Left colon (tissue), 2 donors: ENCODE results near the gene LRIT2. TPM values are rescaled to one million over a fixed set of nuclear protein-coding genes. Genes with fewer than 3 reads are reported as not detected.

Source experiments
- ATAC-seq: fragments of 200-7000 bp; cut with Tn5 transposase; one replicate; pipeline ENCODE4 v1.9.1; 2020; ENCODE audit warnings: mild to moderate bottlenecking, moderate library complexity
- DNase-seq, 2 donors: peaks; one replicate each; pipeline ENCODE4 v3.0.0-alpha.2; 2020
- intact Hi-C, 2 donors: fragments of 100-400 bp; cut with DNase I in 1 of 2; cut with micrococcal nuclease in 1 of 2; formaldehyde crosslinking; loops; one replicate each; pipeline versions ENCODE4 v1.11.2 to v1.14.0; 2022; cut with DNase I, micrococcal nuclease
- long read RNA-seq: library from polyadenylated mRNA; unstranded; transcript quantifications from one replicate; pipeline ENCODE4 v2.0.0, GENCODE V29; 2021
- total RNA-seq, 2 donors: library from RNA; stranded (reverse); fragmentation: NEBNext Ultra II Directional; extraction: Animal tissue kit (Norgen Biotek cat#: 25700); gene quantifications; one replicate each; pipeline ENCODE4 v1.2.1, GENCODE V29; 2021
- donor health status: DM: no; HTN: no; CAD: no.
- donor health status: DM: yes; HTN: yes; CAD: no.

Gene LRIT2, protein sequence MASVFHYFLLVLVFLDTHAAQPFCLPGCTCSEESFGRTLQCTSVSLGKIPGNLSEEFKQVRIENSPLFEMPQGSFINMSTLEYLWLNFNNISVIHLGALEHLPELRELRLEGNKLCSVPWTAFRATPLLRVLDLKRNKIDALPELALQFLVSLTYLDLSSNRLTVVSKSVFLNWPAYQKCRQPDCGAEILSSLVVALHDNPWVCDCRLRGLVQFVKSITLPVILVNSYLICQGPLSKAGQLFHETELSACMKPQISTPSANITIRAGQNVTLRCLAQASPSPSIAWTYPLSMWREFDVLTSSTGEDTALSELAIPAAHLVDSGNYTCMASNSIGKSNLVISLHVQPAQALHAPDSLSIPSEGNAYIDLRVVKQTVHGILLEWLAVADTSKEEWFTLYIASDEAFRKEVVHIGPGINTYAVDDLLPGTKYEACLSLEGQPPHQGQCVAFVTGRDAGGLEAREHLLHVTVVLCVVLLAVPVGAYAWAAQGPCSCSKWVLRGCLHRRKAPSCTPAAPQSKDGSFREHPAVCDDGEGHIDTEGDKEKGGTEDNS
- not detected for total RNA-seq
- long read RNA-seq: 0 reads

DNA sequence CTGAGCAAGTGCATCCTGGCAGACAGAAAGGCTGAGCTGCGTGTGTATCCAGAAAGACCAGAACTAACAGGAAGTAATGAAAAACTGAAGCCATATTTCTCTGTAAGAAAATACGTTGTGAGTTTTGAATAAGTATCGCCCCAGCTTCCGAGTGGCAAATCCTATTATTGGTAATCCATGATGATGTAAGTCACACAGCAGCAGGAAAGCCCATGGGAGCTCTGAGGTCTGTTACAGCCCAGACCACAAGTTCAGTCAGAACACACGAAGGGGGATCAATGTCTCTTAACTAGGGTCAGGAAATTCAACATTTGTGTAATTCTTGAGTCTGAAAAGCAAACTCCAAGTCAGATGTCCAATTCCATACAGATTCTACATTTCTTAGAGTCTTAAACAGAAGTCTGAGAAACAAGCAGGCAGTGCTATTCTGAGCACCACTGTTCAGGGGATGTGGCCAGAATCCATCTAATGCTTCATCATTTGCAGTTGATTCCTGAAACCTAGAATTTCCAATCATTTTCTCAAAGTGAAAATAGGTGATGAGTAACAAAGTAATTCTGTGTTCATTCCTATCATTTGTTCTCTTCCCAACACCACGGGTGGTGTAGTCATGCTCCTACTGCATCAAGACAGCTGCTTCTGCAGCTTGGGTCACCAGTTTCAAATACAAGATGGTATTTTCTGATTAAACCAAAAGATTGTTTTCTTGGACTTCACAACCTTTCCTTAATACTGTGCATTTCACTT, at the start of gene LRIT2:
LRIT2 (minus strand) TSS at position 118 of the 747 bp plus-strand sequence; CDS start at position 94, 24 bp downstream.
- DNase-seq: no peak
- intact Hi-C loops: no loop called here
- ATAC-seq: no peak

DNA sequence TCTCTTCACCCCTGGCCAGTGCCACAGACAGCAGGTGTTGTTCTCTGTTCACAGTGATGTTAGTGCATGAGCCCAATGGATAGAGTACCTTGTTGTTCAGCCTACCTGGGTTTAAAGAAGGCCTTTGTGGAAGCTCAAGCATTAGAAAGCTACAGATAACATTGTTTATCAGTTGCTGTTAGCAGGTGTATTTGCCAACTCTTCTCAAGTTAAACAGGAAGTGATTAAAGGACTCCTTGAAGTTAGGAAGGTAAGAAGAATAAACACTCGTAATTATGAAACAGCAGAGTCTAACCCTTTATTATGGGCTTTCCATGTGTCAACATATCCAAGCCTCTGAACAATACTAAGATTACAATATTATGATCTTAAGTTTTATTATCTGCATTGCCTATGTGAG, 45.4 kb upstream of the LRIT2 start:
- DNase-seq: no peak
- ATAC-seq: peak; percentile 89
- intact Hi-C loops: no loop called here

DNA sequence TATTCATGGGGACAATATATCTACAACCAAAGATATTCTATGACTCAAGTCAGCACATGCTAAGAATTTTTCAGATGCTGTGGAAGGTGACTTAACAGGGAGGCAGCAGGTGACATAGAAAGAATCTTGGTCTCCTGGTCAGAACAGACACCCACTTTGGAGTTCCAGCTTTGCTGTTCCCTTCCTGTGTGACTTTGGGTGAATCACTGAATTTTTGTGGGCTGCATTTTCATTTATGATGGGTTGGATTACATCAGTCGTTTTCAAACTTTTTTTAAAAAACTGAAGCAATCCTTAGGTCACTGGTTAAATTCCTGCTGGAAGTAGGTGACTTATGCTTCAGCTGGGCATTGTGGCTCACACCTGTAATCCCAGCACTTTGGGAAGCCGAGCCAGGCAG, 44.4 kb upstream of the LRIT2 start:
- ATAC-seq (no peak), DNase-seq (no peak)
- intact Hi-C loops: loop anchor here in 1 of 2 donors (10.0 kb wide), 1 partner anchor 105 kb away; no protein-coding TSS in a partner anchor

DNA sequence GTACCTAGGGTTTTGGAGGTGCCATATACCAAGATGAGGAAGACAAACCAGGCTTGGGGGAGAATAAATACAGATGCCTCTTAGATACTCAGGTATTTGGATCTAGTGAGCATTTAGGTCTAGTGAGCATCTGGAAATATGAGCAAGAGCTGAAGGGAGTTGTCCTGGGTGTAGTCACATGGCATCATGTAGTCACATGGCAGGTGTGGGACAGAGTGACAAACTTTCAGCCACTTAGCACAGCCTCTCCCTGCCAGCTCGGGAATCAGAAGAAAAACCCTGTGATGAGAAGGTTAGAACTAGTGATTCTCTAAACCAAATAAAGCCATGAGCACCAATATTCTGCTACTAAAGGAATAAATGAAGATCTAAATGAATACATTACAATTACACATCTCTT, 43.8 kb upstream of the LRIT2 start:
- DNase-seq (no peak), ATAC-seq (no peak)
- intact Hi-C loops: loop anchor here in 1 of 2 donors (10.0 kb wide), 1 partner anchor 106 kb away; no protein-coding TSS in a partner anchor

DNA sequence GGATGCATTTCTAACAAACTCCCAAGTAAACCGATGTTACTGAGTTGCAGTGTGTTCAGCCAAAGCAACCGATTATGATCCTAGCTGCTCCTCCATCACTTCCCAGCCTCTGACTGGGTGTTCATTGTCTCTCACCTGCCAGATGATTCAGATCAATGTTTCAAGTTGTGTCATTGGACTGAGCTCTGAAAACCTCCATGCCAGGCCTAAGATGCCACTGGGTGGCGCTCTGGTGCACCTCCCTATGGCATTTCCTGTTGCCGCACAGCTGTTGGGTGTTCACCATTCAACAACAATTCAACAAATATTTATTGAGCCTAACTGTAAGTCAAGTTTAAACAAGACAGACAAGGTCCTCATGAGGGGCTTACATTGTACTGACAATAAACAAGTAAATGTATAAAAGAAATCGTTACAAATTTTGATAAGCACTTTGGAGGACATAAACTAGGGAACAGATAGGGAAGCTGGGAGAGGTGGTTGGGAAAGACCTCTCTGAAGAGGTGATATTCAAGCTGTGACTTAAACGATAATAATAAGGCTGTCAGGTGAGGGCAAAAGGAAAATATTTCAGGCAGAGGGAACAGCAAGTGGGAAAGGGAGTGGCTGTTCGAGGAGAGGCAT, 42.3 kb upstream of the LRIT2 start:
- intact Hi-C loops: loop anchor here in 1 of 2 donors (10.0 kb wide), 1 partner anchor 107 kb away; no protein-coding TSS in a partner anchor
- peak; percentile 61 to 86 for DNase-seq
- peak; percentile 59 for ATAC-seq

DNA sequence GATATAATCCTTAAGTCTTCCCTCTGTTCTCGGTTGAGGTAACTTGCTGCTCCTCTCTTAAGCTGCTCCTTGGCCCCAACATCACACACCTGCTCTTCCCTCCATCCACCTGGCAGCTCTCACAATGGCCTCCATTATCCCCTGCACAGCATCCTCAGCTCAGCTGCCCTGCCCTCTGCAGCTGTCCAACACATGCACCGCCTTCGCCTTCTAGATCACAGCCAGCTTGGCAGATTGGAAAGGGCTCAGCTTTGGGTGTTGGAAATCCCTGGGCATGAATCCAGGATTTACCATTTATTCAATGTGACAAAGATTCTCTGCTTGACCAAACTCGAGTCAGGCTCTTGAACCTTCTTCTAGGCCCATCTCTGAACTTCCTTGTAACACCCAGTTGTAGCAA, 40.1 kb upstream of the LRIT2 start:
- intact Hi-C loops: loop anchor here in 1 of 2 donors (2.0 to 10.0 kb wide), 2 partner anchors 109 to 271 kb away; no protein-coding TSS in a partner anchor
- peak; percentile 69 for ATAC-seq

DNA sequence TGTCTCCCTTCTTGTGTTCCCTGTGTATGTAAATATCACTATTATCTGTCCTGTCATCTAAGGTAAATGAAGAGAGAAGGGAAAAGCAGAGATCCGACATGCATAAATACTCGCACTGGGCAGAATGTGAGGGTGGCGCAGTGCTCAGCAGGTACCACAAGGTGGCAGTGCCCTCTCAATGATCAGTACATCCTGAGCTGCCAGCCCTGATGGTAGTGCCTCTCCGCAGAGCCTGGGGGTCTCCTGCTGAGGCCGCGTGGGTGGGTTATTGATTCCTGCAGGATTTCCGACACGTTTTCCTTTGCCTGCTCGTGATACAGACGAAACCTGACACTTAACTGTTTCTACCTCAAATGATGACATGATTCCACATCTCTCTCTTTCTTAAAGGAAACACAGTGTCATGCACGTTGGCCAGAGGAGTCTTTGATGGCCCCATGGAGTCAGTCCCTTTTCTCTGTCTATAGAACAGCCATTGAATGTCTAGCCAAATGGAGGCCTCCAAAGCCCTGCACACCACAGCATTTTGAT, 39.3 kb upstream of the LRIT2 start:
- DNase-seq (peak; percentile 39 to 76), ATAC-seq (peak; percentile 86)
- intact Hi-C loops: loop anchor here in 1 of 2 donors (2.0 to 10.0 kb wide), 2 partner anchors 110 to 272 kb away; no protein-coding TSS in a partner anchor

More for the DNA sequence above, 40.1 kb upstream of the LRIT2 start:
- DNase-seq: peak in 1 of 2 donors; percentile 23

DNA sequence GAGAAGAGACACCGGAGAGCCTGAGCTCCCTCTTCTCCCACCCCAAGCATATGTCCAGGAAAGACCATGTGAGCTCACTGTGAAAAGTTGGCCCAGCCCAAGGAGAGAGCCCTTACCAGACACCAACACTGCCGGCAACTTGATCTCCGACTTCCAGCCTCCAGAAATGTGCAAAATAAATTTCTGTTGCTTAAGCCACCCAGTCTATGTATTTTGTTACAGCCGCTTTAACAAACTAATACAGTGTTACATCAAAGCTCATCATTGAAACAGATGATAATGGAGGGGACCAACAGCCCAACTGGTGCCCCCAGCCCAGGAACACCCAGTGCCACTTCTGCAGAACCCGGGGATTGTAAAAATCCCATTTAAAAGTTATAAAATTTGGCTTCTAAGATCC, 38.4 kb upstream of the LRIT2 start:
- intact Hi-C loops: loop anchor here in 1 of 2 donors (2.0 to 10.0 kb wide), 2 partner anchors 111 to 273 kb away; no protein-coding TSS in a partner anchor
- ATAC-seq (no peak), DNase-seq (no peak)

DNA sequence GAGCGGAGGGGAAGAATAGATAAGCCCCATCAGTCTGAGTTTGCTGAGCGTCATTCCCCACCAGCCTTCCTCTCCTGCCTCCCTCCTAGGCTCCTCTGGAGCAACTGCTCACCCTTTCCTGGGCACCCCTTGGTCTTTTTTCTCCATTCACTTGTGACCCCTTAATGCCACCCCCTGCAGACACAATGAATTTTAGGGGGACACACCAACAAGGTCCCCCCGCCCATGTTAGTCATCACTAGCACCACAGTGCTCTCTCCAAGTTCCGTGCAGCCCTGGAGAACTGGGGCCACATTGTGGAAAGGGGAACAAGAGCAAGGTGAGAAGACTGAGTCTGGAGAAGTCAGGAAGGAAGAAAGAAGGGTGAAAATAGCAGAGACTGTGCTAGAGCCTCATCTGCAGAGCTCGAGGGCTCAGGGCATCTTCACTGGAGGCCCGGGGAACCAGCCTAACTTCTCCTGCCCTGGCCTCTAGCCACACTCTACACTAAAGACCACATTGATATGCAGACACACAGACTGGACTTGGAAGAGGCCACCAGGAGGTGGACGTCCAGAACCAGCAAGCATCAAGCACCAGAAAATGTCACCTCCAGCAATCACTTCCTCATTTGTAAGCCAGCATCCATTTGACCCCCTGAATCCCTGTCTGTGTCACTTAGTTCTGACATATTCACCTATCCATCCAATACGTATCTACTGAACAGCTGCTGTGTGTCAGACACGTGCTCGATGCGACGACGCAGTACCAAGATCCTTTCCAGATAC, 37.0 kb upstream of the LRIT2 start:
- ATAC-seq (no peak), DNase-seq (no peak)
- intact Hi-C loops: loop anchor here in 1 of 2 donors (10.0 kb wide), 1 partner anchor 112 kb away; no protein-coding TSS in a partner anchor

DNA sequence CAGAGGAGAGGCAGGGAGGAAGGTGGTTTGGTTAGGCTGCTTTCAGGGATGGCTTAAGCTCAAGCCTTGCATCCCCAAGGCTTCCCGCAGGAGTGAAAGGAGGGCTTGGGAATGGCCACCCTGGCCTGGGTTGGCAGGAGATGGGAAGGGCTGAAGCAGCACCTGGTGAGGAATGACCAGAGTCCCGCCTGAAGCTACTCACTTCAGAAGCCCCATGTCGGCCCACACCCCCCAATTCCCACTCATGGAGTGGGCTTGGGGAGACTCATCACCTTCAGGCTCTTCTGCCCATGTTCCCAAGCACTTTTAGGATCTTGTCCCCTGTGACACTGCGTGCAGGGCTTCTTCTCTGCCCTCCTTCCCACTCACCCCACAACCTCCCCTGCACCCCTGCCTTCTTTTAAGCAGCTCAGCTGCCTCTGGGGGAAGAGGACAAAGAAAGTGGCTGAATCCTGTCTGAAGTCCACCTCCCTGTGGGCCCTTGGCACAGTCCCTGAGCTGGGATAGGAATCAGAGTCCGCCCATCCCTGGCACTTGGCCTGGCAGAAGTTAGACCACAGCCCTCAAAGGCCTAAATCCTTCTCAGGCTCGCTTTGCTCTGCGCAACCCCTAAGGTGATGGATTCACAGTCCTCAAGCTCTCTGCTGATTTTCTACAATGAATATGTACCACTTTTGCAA, 36.0 kb upstream of the LRIT2 start:
- ATAC-seq (no peak), DNase-seq (no peak)
- intact Hi-C loops: loop anchor here in 1 of 2 donors (10.0 kb wide), 1 partner anchor 113 kb away; no protein-coding TSS in a partner anchor

DNA sequence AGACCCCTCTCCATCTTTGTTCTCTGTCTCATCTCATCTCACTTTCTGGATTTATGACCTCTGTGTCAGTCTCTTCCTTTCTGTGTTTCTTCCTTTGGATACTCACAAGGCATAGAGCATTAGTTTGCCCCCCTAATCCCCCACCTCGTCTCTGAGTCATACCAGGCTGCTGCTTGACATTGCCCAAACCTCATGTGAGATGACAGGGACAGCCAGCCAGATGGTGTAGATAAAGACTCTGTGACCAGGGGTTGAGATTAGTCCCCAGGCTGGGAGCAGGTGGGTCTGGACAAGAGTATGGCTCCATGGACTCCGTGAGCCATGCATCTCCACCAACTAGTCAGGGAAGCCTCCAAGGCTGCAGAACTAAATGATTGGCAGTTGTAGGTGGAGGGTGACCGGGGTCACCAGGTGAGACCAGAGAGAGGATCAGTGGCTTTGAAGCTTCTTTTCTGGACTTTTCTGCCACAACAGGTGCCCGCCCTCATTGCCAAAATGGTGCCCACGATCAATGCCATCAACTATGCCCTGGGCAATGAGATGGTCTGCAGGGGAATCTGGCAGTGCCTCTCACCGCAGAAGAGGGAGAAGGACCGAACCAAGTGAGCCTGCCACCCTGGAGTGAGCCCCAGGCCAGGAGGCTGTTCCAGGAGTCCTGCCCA, 32.8 kb upstream of the LRIT2 start:
- intact Hi-C loops: no loop called here
- DNase-seq: no peak
- no peak for ATAC-seq

DNA sequence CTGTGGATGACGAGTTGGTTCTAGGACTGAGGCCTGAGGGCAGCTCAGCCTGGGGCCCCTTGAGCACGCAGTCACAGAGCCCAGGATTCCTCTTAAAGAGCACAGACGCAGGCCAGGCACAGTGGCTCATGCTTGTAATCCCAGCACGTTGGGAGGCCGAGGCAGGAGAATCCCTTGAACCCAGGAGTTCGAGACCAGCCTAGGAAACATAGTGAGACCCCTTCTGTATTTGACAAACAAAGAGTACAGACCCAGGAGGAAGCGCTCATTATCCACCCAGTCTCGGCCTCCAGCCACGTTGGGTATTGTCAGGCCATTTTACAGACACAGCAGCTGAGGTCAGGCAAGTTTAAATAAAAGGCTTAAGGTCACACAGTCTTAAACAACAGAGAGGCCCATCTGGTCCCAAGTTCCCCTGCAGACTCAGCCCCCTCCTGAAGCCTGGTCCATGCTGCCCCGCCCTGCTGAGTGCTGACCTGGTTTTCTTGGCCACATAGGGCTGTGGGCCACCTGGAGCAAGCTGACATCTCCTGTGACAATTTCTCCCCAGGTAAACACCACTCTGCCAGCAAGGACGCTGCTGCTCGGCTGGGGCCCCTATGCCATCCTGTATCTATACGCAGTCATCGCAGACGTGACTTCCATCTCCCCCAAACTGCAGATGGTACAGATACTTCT, 32.1 kb upstream of the LRIT2 start:
- no peak for DNase-seq
- ATAC-seq: no peak
- intact Hi-C loops: no loop called here

DNA sequence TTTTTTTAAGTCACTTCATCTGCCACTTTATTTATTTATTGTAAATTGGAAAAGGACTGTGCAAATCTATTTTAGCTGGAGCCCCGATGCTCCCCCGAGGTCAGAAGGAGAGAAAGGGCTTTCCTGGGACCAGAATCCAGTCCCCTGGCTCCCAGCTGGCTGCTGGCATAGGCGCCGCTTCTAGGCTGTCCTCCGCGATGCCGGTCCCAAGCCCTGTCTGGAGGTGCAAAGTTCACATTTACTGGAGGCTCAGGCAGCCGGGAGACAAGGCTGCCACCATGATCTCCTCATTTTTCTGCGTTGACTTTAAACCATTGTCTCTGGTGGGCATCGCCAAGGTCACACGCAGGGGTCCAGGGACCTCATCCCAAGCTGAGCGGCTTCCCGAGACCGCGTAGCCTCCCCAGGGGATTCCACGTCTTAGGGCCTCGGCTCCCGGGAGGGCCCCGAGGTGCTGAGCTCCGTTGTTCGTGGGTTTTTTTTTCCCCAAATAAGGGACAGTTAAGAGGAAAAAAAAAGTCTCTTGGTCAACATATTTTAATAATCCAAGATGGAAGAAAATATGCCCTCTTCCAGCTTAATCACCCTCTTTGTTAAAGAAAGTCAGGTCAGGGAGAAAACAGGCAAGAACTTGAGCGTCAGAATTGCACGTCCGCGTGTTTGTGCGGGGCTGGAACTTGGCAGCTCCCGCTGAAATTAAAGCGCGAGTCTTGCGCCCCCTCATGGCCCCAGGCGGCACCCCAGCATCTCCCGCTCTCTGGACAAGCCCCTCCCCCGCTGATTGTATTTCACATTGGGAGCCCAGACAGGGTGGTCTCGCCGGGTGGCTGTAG, 31.4 kb upstream of the LRIT2 start:
- ATAC-seq: peak; percentile 75
- intact Hi-C loops: no loop called here
- DNase-seq: peak in 1 of 2 donors; percentile 65

DNA sequence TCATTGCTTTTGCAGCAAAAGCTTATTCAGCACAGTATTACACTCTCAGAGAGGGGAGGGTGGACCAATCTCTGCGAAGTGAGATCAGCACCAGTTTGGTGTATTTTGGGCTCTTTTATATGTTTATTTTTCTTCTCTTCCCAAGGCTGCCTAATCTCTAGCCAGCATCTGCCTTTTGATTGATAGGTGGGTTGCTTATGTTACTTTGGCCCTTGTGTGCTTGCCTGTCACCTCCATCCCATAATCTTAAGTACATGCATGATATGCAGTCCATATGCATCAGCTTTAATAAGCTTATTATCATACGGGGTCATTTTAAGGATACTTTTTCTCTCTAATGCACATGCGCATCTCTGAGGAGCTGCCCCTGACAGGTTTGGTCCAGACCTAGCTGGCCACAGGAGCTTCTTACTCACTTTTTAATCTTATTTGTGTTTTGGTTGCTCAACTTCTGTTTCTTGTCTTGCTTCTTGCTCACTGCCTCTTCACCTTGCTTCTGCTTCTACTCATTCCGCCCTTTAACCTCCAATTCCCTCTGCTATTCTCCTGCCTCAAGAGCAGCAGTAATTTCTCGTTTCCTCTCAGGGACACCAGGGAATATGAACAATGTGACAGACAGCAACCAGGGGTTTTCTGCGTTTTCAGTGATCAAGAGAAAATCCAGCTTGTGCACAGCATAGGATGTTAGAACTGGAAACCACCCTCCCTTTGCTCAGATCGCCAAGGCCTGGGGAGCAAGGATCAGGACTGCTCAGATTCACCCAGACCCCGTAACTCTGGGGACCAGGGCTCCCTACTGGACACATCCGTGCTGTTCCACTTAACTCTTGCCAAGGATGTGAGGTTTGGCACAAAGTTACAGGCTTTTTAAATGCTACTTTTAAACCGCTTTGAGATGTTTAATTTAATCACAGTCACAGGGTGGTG, 29.5 kb upstream of the LRIT2 start:
- DNase-seq (no peak), ATAC-seq (no peak)
- intact Hi-C loops: no loop called here
